Type B pancreatic cell (in vitro differentiated cells): ENCODE data around the gene FAM219B. TPM values are rescaled to one million over a fixed set of nuclear protein-coding genes. Genes with fewer than 3 reads are reported as not detected.
A peak's percentile ranks its signal among the peaks of the same experiment; 100 is the strongest.

Experiments
- DNase-seq: peaks from one replicate; pipeline ENCODE4 v3.0.0; 2021; ENCODE audit warnings: mixed read lengths; ENCODE audit not compliant: unreplicated experiment; ENCODE audit errors: extremely low spot score
- H3K27ac Mint-ChIP-seq: 2 replicates; pipeline ENCODE4 v1.8.0; 2021; ENCODE audit warnings: mild to moderate bottlenecking, mixed read lengths
- H3K27me3 Mint-ChIP-seq: 2 replicates; pipeline ENCODE4 v1.8.0; 2021; ENCODE audit warnings: mixed read lengths
- H3K36me3 Mint-ChIP-seq: 2 replicates; pipeline ENCODE4 v1.8.0; 2021; ENCODE audit warnings: mixed read lengths
- H3K4me1 Mint-ChIP-seq: one replicate; pipeline ENCODE4 v1.8.0; 2021; ENCODE audit warnings: mixed read lengths; ENCODE audit not compliant: unreplicated experiment
- H3K4me3 Mint-ChIP-seq: 2 replicates; pipeline ENCODE4 v1.8.0; 2021; ENCODE audit warnings: mild to moderate bottlenecking, mixed read lengths
- H3K9me3 Mint-ChIP-seq: 2 replicates; pipeline ENCODE4 v1.8.0; 2021; ENCODE audit warnings: mixed read lengths
- total RNA-seq: library from RNA; stranded (reverse); gene quantifications from 2 replicates; pipeline ENCODE4 v1.2.1, GENCODE V29; 2021; ENCODE audit warnings: low replicate concordance
- TF ChIP-seq, protein P1 (sequence below): fragments of 200-600 bp; sonication (generic); conservative IDR thresholded peaks from 2 replicates; pipeline ENCODE4 v1.5.0; 2021; ENCODE audit warnings: antibody characterized with exemption, mild to moderate bottlenecking

The FAM219B gene
- total RNA-seq, 1 donor from 2014 or later = 117 TPM

DNA sequence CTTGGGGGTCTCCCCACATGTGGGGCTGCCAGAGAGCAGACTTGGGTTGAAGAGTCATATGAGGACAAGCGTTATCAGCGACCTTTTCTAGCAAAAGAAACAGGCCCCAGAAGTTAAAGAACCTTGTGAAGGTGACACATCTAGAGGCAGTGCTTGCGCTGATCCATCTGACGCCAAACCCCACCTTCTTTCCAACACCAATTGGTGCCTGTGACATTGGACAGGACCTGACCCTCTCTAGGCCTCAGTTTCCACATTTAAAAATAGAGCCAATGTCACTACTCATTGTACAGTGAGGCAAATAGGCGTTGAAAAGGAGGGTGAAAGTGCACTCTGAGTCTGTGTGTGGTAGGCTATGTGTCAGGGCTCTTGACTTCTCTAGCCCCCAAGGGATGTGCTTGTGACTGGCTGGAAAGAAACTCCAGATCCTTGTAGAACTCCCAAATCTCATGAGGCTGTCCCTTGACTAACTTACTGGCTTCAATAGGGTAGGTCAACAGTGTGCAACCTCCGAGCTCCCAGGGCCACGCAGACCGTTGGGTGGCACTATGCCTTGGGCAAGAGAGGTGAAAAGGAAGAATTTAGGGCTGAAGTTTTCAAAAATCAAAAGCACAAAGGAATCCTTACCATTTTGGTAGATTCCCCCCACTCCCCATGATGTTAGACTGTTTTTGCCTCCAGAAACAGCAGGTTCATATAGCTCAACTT lies 666 bp upstream of the FAM219B start:
- TF ChIP-seq, protein P1, sequence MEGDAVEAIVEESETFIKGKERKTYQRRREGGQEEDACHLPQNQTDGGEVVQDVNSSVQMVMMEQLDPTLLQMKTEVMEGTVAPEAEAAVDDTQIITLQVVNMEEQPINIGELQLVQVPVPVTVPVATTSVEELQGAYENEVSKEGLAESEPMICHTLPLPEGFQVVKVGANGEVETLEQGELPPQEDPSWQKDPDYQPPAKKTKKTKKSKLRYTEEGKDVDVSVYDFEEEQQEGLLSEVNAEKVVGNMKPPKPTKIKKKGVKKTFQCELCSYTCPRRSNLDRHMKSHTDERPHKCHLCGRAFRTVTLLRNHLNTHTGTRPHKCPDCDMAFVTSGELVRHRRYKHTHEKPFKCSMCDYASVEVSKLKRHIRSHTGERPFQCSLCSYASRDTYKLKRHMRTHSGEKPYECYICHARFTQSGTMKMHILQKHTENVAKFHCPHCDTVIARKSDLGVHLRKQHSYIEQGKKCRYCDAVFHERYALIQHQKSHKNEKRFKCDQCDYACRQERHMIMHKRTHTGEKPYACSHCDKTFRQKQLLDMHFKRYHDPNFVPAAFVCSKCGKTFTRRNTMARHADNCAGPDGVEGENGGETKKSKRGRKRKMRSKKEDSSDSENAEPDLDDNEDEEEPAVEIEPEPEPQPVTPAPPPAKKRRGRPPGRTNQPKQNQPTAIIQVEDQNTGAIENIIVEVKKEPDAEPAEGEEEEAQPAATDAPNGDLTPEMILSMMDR = no peak
- Mint-ChIP-seq H3K27ac (peak overlapping the region; percentile 97), H3K4me1 (peaks cover 16% of the 10 kb centered on the region), H3K4me3 (peak overlapping the region; percentile 98), H3K36me3 (peaks cover 27% of the 10 kb centered on the region), H3K27me3 (no peaks in the 10 kb centered on the region), H3K9me3 (no peaks in the 10 kb centered on the region)
- no peak for DNase-seq

GRCh38 chr15:74906067-74906449 lies 593 bp downstream of the FAM219B start:
- TF ChIP-seq, protein P1 = no peak
- peaks cover 21% of the 10 kb centered on the region for H3K36me3 Mint-ChIP-seq
- peaks cover 20% of the 10 kb centered on the region for H3K4me1 Mint-ChIP-seq
- peak overlapping the region; percentile 96 for H3K27ac Mint-ChIP-seq
- peak overlapping the region; percentile 98 for H3K4me3 Mint-ChIP-seq
- DNase-seq = no peak
- H3K27me3 Mint-ChIP-seq = no peaks in the 10 kb centered on the region
- no peaks in the 10 kb centered on the region for H3K9me3 Mint-ChIP-seq

DNA sequence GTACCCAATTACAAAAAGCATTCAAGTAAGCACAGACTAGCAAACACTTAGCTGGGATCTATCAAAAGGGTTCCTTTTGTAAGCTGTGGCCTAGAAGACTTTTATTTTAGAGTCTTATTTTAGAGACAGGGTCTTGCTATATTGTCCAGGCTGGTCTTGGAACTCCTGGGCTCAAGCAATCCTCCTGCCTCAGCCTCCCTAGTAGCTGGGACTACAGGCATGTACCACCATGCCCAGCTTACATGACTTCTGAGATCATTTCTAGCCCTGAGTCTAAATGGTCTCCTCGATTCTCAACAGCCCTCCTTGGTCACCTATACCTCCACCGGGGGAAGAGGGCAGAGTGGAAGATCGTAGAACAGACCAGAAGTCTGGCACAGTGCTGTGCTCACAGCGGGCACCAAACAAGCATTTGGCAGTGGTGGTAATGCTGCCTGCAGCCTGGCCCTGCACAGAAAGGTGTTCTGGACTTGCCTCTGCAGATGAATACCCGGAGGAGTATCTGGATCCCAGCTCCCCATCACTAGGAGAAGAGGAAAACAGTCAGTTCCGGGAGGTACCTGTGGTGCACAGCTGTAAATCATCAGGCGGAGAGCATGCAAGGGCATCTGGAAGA lies 2.4 kb downstream of the FAM219B start:
- peaks cover 26% of the 10 kb centered on the region for H3K36me3 Mint-ChIP-seq
- TF ChIP-seq, protein P1 = no peak
- no peaks in the 10 kb centered on the region for H3K27me3 Mint-ChIP-seq
- peak overlapping the region; percentile 52 for H3K27ac Mint-ChIP-seq
- no peak for DNase-seq
- peaks cover 20% of the 10 kb centered on the region for H3K4me1 Mint-ChIP-seq
- peak overlapping the region; percentile 98 for H3K4me3 Mint-ChIP-seq
- H3K9me3 Mint-ChIP-seq = no peaks in the 10 kb centered on the region

- H3K4me3 Mint-ChIP-seq = peak overlapping the region; percentile 48
- no peak for DNase-seq
- no peaks in the 10 kb centered on the region for H3K27me3 Mint-ChIP-seq
- peaks cover 20% of the 10 kb centered on the region for H3K4me1 Mint-ChIP-seq
- TF ChIP-seq, protein P1 = no peak
- H3K36me3 Mint-ChIP-seq = peaks cover 20% of the 10 kb centered on the region
- H3K9me3 Mint-ChIP-seq = no peaks in the 10 kb centered on the region
- H3K27ac Mint-ChIP-seq = peak overlapping the region; percentile 52
Observed at GRCh38 chr15:74903676-74904075, 3.0 kb downstream of the FAM219B start.

- Mint-ChIP-seq H3K27ac (peak overlapping the region; percentile 84), H3K9me3 (no peaks in the 10 kb centered on the region), H3K4me3 (peak overlapping the region; percentile 30), H3K36me3 (peaks cover 20% of the 10 kb centered on the region), H3K4me1 (peaks cover 20% of the 10 kb centered on the region), H3K27me3 (no peaks in the 10 kb centered on the region)
- DNase-seq = no peak
- TF ChIP-seq, protein P1 = no peak
Observed at GRCh38 chr15:74902295-74903075, 4.2 kb downstream of the FAM219B start.
